Measurements from ENCODE around the gene SGMS1.
"Not testable (repeated sequence)": the region's sequence is repeated elsewhere in the genome, so short reads cannot be mapped to it uniquely, and the experiment has no call there.

The SGMS1 gene

DNA sequence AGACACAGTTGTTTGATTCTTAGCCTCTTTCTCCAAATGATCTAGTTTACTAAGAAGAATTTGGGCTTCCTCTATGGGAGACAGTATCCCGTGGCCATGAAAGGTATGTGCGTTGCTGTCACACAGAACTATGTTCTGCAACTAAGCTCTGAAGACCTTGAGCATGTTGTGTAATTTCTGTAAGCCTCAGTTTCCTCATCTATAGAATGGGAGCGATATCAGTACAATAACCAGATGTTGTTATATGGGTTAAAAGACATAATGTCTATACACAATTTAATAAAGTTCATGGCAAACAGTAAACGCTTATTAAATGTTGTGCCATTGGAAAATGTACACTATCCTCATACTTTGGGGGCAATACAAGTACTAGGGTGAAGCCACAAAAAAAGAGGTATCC is 187.0 kb downstream of the SGMS1 start:
- no peak for DNase-seq (ENCODE audit: low read depth)
- no peak for TF ChIP-seq CTCF (IDR thresholded peaks at IDR 0.05; ENCODE audit: low read depth, low read length, missing control alignments)
- H3K4me3 ChIP-seq (ENCODE audit: low read depth, low read length): no peak overlapping the region

- H3K4me3 ChIP-seq (ENCODE audit: low read depth, low read length): no peak overlapping the region
- no peak for DNase-seq (ENCODE audit: low read depth)
- no peak for TF ChIP-seq CTCF (IDR thresholded peaks at IDR 0.05; ENCODE audit: low read depth, low read length, missing control alignments)
Measured at GRCh38 chr10:50432211-50433009, 191.3 kb downstream of the SGMS1 start.

DNA sequence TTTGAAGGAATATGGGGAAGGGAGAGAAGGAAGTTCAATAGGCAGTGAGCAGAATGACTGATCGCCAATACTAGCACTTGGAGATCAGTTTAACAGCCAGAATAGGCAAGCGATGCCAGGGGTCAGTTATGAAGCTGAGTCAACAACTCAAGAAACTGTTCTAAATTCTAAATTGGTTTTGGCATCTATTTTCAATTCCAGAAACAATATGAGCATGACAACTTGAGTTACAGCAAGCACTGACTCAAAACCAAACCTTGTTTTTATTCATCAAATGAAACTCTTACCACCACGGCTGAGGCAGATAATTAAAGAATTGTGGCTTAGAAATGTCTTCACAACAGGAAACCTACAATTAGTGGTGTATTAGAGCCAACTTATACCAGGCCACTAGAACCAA is 192.0 kb downstream of the SGMS1 start:
- no peak overlapping the region; the same call in 1 of the 2 replicates for H3K4me3 ChIP-seq (ENCODE audit: low read depth, low read length)
- DNase-seq (ENCODE audit: low read depth): peak; percentile 79
- TF ChIP-seq CTCF (IDR thresholded peaks at IDR 0.05; ENCODE audit: low read depth, low read length, missing control alignments): no peak

- TF ChIP-seq CTCF (IDR thresholded peaks at IDR 0.05; ENCODE audit: low read depth, low read length, missing control alignments): no peak
- no peak for DNase-seq (ENCODE audit: low read depth)
- no peak overlapping the region for H3K4me3 ChIP-seq (ENCODE audit: low read depth, low read length)
Measured at GRCh38 chr10:50431133-50431532, 192.6 kb downstream of the SGMS1 start.

- DNase-seq (ENCODE audit: low read depth): no peak
- TF ChIP-seq CTCF (IDR thresholded peaks at IDR 0.05; ENCODE audit: low read depth, low read length, missing control alignments): no peak
- H3K4me3 ChIP-seq (ENCODE audit: low read depth, low read length): no peak overlapping the region
Measured at GRCh38 chr10:50426485-50426884, 197.3 kb downstream of the SGMS1 start.

DNA sequence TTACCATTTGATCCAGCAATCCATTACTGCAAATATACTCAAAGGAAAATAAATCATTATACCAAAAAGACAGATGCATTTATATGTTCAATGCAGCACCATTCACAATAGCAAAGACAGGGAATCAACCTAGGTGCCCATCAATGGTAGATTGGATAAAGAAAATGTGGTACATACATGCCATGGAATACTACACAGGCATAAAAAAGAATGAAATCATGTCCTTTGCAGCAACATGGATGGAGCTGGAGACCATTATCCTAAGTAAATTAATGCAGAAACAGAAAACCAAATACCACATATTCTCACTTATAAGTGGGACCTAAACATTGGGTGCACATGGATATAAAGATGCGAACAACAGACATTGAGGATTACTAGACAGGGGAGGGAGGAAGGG is 198.5 kb downstream of the SGMS1 start:
- H3K4me3 ChIP-seq (ENCODE audit: low read depth, low read length); DNase-seq (ENCODE audit: low read depth): not testable (repeated sequence)

- TF ChIP-seq CTCF (IDR thresholded peaks at IDR 0.05; ENCODE audit: low read depth, low read length, missing control alignments): no peak
- DNase-seq (ENCODE audit: low read depth): no peak
- no peak overlapping the region for H3K4me3 ChIP-seq (ENCODE audit: low read depth, low read length)
Measured at GRCh38 chr10:50423448-50423847, 200.3 kb downstream of the SGMS1 start.
